NT2/D1 (cell line): ENCODE results near the gene RERE.
"Not testable (repeated sequence)": the region's sequence is repeated elsewhere in the genome, so short reads cannot be mapped to it uniquely, and the experiment has no call there.

Experiments used
- DNase-seq: peaks from one replicate; pipeline ENCODE4 v3.0.0-alpha.2; 2011; ENCODE audit warnings: low read depth, low spot score
- H3K27me3 ChIP-seq: 2 replicates; pipeline ENCODE4 v1.6.0; 2011; ENCODE audit warnings: mild to moderate bottlenecking; ENCODE audit not compliant: insufficient read length, insufficient read depth
- H3K36me3 ChIP-seq: 2 replicates; pipeline ENCODE4 v1.6.1; 2011; ENCODE audit warnings: mild to moderate bottlenecking, low read length, mixed read lengths; ENCODE audit not compliant: insufficient read depth, insufficient read length
- H3K4me1 ChIP-seq: 2 replicates; pipeline ENCODE4 v1.5.1; 2011; ENCODE audit not compliant: insufficient read depth, insufficient read length
- H3K4me3 ChIP-seq: 2 replicates; pipeline ENCODE4 v1.5.1; 2011; ENCODE audit warnings: low read depth; ENCODE audit not compliant: insufficient read length
- H3K9ac ChIP-seq: 2 replicates; pipeline ENCODE4 v1.6.0; 2011; ENCODE audit warnings: low read depth; ENCODE audit not compliant: insufficient read length
- H3K9me3 ChIP-seq: 2 replicates; pipeline ENCODE4 v1.5.1; 2011; ENCODE audit warnings: mild to moderate bottlenecking, low read length; ENCODE audit not compliant: insufficient read depth
- SUZ12 ChIP-seq: IDR thresholded peaks from 2 replicates; pipeline ENCODE4 v1.6.1; 2011; ENCODE audit not compliant: insufficient read length, insufficient read depth; ENCODE audit errors: extremely low read depth
- YY1 ChIP-seq: IDR thresholded peaks from 2 replicates; pipeline ENCODE4 v1.6.1; 2011; ENCODE audit not compliant: insufficient read length, insufficient read depth
- ZNF274 ChIP-seq: IDR thresholded peaks from 2 replicates; pipeline ENCODE4 v1.6.1; 2011; ENCODE audit warnings: mild to moderate bottlenecking, low read depth, low read length

RERE gene

GRCh38 chr1:8627728-8628127, 189.7 kb downstream of the RERE start:
- TF ChIP-seq YY1 (no peak), ZNF274 (no peak), SUZ12 (no peak)
- Histone ChIP-seq H3K4me1 (no peaks in the 10 kb centered on the region), H3K9ac (no peak overlapping the region), H3K27me3 (no peaks in the 10 kb centered on the region), H3K9me3 (no peaks in the 10 kb centered on the region), H3K4me3 (no peak overlapping the region), H3K36me3 (no peaks in the 10 kb centered on the region)
- DNase-seq, result no peak

DNA sequence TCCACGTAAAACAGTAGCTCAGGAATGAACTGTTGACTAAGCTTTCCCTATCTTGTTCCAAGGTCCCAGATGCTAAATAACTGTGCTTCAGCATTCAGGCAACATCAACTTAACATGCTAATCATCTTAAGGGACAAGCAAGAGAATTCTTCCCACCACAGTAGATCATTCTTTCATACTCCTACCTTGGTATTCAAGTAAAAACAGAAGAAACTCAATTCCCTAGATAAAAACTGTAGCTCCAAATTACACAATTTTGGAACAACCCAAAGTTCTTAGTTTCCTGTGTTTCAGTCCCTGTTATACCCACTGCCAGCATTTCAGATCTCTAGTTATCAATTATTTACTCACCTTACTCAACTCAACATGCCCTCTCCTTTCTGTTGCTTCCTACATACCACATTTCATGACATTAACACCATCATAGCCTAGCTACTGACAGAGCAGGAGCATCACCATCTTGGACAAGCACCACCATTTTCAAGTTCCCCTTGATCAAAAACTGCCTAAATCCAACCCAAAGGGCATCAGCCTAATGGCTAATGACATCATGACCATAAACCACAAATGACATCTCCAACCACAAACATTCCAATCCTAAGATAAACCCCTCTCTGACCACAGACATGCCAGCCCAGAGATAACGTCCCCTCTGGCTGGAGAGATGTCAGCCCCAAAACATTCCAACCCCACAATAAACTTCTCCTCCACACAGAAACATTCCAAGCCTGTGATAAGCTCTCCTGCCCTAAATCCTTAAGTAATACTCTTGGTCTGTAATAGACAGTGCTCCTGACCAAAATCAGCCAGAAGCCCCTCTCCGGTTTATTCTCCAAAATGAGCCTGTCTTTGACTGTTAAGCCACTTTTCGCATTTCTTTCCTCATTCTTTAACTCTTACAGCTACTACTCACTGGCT, 191.2 kb downstream of the RERE start:
- no peaks in the 10 kb centered on the region for H3K27me3 ChIP-seq
- no peaks in the 10 kb centered on the region for H3K4me1 ChIP-seq
- no peaks in the 10 kb centered on the region for H3K9me3 ChIP-seq
- no peak for DNase-seq
- no peak overlapping the region for H3K9ac ChIP-seq
- no peak for TF ChIP-seq ZNF274
- TF ChIP-seq YY1, result no peak
- H3K36me3 ChIP-seq, result no peaks in the 10 kb centered on the region
- H3K4me3 ChIP-seq, result no peak overlapping the region

DNA sequence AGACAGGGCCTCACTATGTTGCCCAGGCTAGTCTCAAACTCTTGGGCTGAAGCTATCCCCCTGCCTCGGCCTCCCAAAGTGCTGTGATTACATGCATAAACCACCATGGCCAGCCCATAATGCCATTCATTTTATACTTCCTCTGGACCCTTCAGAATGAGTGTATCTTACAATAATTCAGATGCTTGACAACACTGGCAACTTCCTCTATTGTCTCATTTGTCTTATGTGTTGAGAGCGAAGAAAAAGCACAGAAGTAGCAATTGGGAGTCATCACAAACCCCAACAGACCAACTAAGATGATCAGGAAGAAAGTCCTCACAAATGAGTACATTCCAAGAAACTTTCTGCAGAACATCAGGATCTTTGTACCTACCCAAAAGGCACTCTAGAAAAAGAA, 191.9 kb downstream of the RERE start:
- DNase-seq, result no peak
- TF ChIP-seq ZNF274, result no peak
- no peak for TF ChIP-seq SUZ12
- no peak for TF ChIP-seq YY1
- no peak overlapping the region for H3K4me3 ChIP-seq
- H3K27me3 ChIP-seq, result no peaks in the 10 kb centered on the region
- no peaks in the 10 kb centered on the region for H3K36me3 ChIP-seq
- H3K9ac ChIP-seq, result no peak overlapping the region
- H3K9me3 ChIP-seq, result no peaks in the 10 kb centered on the region
- H3K4me1 ChIP-seq, result no peaks in the 10 kb centered on the region

- not testable (repeated sequence) for H3K4me3 ChIP-seq, H3K9ac ChIP-seq, H3K4me1 ChIP-seq, H3K9me3 ChIP-seq, H3K27me3 ChIP-seq, H3K36me3 ChIP-seq, DNase-seq
These were observed 193.7 kb downstream of the RERE start for GRCh38 chr1:8623651-8624192.

- not testable (repeated sequence) for DNase-seq, H3K4me3 ChIP-seq, H3K9ac ChIP-seq, H3K4me1 ChIP-seq, H3K9me3 ChIP-seq, H3K27me3 ChIP-seq, H3K36me3 ChIP-seq
These were observed 195.6 kb downstream of the RERE start for GRCh38 chr1:8621785-8622348.

- H3K9me3 ChIP-seq, H3K9ac ChIP-seq, H3K4me1 ChIP-seq, DNase-seq, H3K27me3 ChIP-seq, H3K4me3 ChIP-seq, H3K36me3 ChIP-seq: not testable (repeated sequence)
These were observed 196.3 kb downstream of the RERE start for GRCh38 chr1:8621034-8621582.

DNA sequence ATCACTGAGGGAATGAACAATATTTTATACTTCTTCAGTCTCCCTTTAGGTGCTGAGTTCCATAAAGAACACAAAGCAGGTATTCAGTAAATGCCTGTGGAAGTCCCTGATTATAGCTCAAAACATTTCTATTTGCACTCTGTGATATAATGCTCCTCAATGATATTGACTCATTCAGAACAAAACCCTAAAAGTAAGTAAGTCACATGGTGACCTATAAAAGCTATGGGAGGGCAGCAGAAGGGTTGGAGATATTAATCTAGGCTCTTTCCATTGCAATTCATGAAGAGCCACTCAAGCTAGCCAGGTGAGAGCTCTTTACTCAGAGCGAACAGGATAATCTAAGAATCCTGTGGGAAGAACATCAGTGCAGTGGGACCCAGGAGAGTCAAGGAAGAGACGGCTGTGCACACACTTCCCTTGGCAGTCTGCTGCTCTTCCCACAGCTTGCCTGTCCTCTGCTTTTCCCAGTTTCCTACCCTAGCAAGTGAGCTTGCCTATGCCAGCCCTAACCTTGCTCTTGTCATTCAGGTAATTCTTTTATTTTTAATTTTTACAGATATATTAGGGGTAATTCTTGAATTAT, 197.4 kb downstream of the RERE start:
- H3K4me3 ChIP-seq, H3K27me3 ChIP-seq, H3K9ac ChIP-seq, H3K4me1 ChIP-seq, H3K9me3 ChIP-seq, DNase-seq, H3K36me3 ChIP-seq: not testable (repeated sequence)

- H3K4me3 ChIP-seq, result not testable (repeated sequence)
These were observed 198.0 kb downstream of the RERE start for GRCh38 chr1:8619419-8619818.

GRCh38 chr1:8616791-8617190, 200.6 kb downstream of the RERE start:
- H3K9me3 ChIP-seq, H3K36me3 ChIP-seq, H3K4me1 ChIP-seq, H3K27me3 ChIP-seq, H3K9ac ChIP-seq, H3K4me3 ChIP-seq, DNase-seq: not testable (repeated sequence)

More at GRCh38 chr1:8619419-8619818, 198.0 kb downstream of the RERE start:
- H3K36me3 ChIP-seq, H3K9me3 ChIP-seq, H3K4me1 ChIP-seq, H3K9ac ChIP-seq, DNase-seq, H3K27me3 ChIP-seq: not testable (repeated sequence)

- H3K9ac ChIP-seq, H3K4me1 ChIP-seq, H3K27me3 ChIP-seq, H3K36me3 ChIP-seq, H3K4me3 ChIP-seq, DNase-seq, H3K9me3 ChIP-seq: not testable (repeated sequence)
These were observed 205.6 kb downstream of the RERE start for GRCh38 chr1:8611634-8612515.
